NCI-H510A treated with DMSO at 0.1 percent for 48 hours (cell line): ENCODE results near the gene MMD2.
"Not testable (repeated sequence)": the region's sequence is repeated elsewhere in the genome, so short reads cannot be mapped to it uniquely, and the experiment has no call there.

Experiments used
- DNase-seq: peaks from one replicate; lab custom pipeline; 2025; lab: John Stamatoyannopoulos, UW

MMD2 gene

GRCh38 chr7:4894482-4894881 lies 64.5 kb downstream of the MMD2 start:
- DNase-seq: no peak

- DNase-seq: no peak
Observed at GRCh38 chr7:4893929-4894475, 65.0 kb downstream of the MMD2 start.

- DNase-seq: not testable (repeated sequence)
Observed at GRCh38 chr7:4893188-4893587, 65.8 kb downstream of the MMD2 start.

- DNase-seq: not testable (repeated sequence)
Observed at GRCh38 chr7:4891522-4891921, 67.5 kb downstream of the MMD2 start.

GRCh38 chr7:4889682-4890081 lies 69.3 kb downstream of the MMD2 start:
- DNase-seq: no peak

GRCh38 chr7:4888161-4888560 lies 70.8 kb downstream of the MMD2 start:
- peak; percentile 19 for DNase-seq

- DNase-seq: no peak
Observed at GRCh38 chr7:4886671-4887070, 72.3 kb downstream of the MMD2 start.

- DNase-seq: no peak
Observed at GRCh38 chr7:4885317-4885807, 73.6 kb downstream of the MMD2 start.

- no peak for DNase-seq
Observed at GRCh38 chr7:4884164-4884563, 74.8 kb downstream of the MMD2 start.

GRCh38 chr7:4883372-4884144 lies 75.4 kb downstream of the MMD2 start, which contains the start of gene RADIL:
Gene RADIL (minus strand): TSS chr7:4883716. CDS start chr7:4878139, 5,577 bp downstream.
- DNase-seq: peak; percentile 21

- DNase-seq: no peak
Observed at GRCh38 chr7:4883033-4883371, 76.0 kb downstream of the MMD2 start.

- no peak for DNase-seq
Observed at GRCh38 chr7:4882169-4883032, 76.6 kb downstream of the MMD2 start.

- no peak for DNase-seq
Observed at GRCh38 chr7:4880218-4880617, 78.8 kb downstream of the MMD2 start.

GRCh38 chr7:4879396-4880081 lies 79.4 kb downstream of the MMD2 start:
- no peak for DNase-seq

- no peak for DNase-seq
Observed at GRCh38 chr7:4878336-4879335, 80.4 kb downstream of the MMD2 start.

- no peak for DNase-seq
Observed at GRCh38 chr7:4876586-4876985, 82.4 kb downstream of the MMD2 start.

- no peak for DNase-seq
Observed at GRCh38 chr7:4875391-4875790, 83.6 kb downstream of the MMD2 start.

- DNase-seq: no peak
Observed at GRCh38 chr7:4873071-4873944, 85.7 kb downstream of the MMD2 start.

GRCh38 chr7:4871930-4872675 lies 86.9 kb downstream of the MMD2 start:
- no peak for DNase-seq
